CD4-positive, alpha-beta T cell treated with Interleukin-15 for 4 hours (primary cell): ENCODE data around the gene HSD17B4.
"Not testable (repeated sequence)": the region's sequence is repeated elsewhere in the genome, so short reads cannot be mapped to it uniquely, and the experiment has no call there.

Experiments
- DNase-seq: peaks from one replicate; pipeline ENCODE4 v3.0.0-alpha.2; 2020; ENCODE audit warnings: low spot score

Gene HSD17B4

GRCh38 chr5:119435436-119436132 lies 16.7 kb upstream of the HSD17B4 start:
- peak; percentile 71 for DNase-seq

DNA sequence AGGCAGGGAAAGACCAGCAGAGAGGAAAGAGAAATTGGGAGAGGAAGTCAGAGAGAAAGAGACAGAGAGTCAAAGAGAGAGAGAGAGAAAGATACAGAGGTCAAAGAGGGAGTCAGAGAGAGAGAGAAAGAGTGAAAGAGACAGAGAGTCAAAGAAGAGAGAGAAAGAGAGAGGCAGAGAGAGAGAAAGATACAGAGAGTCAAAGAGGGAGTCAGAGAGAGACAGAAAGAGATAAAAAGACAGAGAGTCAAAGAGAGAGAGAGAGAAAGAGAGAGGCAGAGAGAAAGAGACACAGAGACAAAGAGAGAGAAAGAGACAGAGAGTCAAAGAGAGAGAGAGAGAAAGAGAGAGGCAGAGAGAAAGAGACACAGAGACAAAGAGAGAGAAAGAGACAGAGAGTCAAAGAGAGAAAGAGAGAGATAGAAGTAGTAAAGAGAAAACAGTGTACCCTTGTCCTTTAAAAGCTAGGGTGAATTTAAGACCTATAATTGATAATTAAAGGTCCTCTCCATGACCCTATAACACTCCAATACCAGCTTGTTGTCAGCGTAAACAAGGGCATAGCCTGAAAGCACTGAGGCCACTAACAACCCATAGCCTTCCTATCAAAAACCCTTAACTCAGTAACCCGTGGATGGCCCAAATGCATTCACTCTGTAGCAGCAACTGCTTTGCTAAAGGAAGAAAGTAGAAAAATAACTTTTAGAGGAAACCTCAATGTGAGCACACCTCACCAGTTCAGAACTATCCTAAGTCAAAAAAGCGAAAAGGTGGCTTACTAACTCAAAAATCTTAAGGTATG lies 14.3 kb upstream of the HSD17B4 start:
- not testable (repeated sequence) for DNase-seq

- DNase-seq = not testable (repeated sequence)
Observed at GRCh38 chr5:119438587-119438917, 13.7 kb upstream of the HSD17B4 start.

GRCh38 chr5:119439140-119439631 lies 13.1 kb upstream of the HSD17B4 start:
- DNase-seq = peak; percentile 1

- not testable (repeated sequence) for DNase-seq
Observed at GRCh38 chr5:119439632-119440031, 12.7 kb upstream of the HSD17B4 start.

GRCh38 chr5:119444643-119445042 lies 7.7 kb upstream of the HSD17B4 start:
- not testable (repeated sequence) for DNase-seq

GRCh38 chr5:119445544-119445943 lies 6.8 kb upstream of the HSD17B4 start:
- no peak for DNase-seq

DNA sequence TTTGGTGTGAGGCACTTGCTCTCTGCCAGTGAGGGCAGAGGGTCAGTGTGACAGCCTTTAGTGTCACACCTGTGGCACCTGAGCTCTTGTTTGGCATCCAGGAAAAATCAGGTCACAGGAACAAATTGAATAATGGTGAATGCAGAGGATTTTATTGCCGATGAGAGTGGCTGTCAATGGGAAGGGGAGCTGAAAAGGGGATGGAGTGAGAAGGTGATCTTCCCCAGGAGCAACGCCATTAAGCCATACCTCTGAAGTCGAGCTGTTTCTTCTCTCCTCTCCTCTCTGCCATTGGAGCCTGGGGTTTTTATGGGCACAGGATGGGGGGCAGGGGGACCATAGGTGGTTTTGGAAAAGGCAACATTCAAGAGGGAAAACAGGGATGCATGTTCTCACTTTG lies 2.4 kb upstream of the HSD17B4 start:
- no peak for DNase-seq

DNA sequence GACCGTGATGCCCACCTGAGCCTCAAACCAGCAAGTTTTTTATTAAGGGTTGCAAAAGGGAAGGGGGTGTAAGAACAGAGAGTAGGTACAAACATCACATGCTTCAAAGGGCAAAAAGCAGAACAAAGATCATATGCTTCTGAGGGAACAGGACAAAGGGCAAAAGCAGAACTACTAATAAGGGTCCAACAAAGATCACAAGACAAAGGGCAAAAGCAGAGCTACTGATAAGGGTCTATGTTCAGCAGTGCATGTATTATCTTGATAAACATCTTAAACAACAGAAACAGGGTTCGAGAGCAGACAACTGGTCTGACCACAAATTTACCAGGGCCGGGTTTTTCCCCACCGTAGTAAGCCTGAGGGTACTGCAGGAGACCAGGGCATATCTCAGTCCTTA lies 1.7 kb upstream of the HSD17B4 start:
- not testable (repeated sequence) for DNase-seq

- DNase-seq = no peak
Observed at GRCh38 chr5:119451561-119451960, 736 bp upstream of the HSD17B4 start.

GRCh38 chr5:119452060-119452372 lies 281 bp upstream of the HSD17B4 start:
- no peak for DNase-seq

- no peak for DNase-seq
Observed at GRCh38 chr5:119453040-119453373, 710 bp downstream of the HSD17B4 start.

DNA sequence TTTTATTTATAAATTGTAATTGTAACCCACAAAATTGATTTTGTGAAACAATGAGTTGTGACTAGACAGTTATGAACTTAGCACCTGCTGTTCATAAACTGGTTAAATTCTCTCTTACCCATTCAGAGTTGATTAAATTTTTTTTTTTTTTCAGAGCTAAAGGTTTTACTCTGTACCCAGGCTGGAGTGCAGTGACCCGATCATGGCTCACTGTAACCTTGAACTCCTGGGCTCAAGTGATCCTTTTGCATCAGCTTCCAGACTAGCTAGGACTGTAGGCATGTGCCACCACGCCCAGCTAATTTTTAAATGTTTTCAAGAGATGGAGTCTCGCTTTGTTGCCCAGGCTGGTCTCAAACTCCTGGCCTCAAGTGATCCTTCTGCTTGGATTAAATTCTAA lies 1.9 kb downstream of the HSD17B4 start:
- no peak for DNase-seq

GRCh38 chr5:119458911-119459632 lies 6.8 kb downstream of the HSD17B4 start:
- DNase-seq = no peak

DNA sequence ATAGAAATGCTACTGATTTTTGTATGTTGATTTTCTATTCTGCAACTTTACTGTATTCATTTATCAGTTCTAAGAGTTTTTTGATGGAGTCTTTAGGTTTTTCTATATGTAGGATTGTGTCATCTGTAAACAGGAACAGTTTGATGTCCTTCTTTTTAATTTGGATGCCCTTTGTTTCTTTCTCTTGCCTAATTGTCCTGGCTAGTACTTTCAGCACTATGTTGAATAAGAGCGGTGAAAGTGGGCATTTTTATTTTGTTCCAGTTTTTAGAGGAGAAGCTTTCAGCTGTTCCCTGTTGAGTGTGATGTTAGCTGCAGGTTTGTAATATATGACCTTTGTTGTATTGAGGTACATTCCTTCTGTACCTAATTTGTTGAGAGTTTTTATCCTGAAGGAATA lies 13.3 kb downstream of the HSD17B4 start:
- DNase-seq = no peak

- no peak for DNase-seq
Observed at GRCh38 chr5:119468286-119468685, 16.0 kb downstream of the HSD17B4 start.

GRCh38 chr5:119470105-119470763 lies 17.9 kb downstream of the HSD17B4 start:
- no peak for DNase-seq

- no peak for DNase-seq
Observed at GRCh38 chr5:119470851-119471451, 18.7 kb downstream of the HSD17B4 start.

- DNase-seq = no peak
Observed at GRCh38 chr5:119473241-119473640, 20.9 kb downstream of the HSD17B4 start.

GRCh38 chr5:119476341-119476740 lies 24.0 kb downstream of the HSD17B4 start:
- DNase-seq = no peak

DNA sequence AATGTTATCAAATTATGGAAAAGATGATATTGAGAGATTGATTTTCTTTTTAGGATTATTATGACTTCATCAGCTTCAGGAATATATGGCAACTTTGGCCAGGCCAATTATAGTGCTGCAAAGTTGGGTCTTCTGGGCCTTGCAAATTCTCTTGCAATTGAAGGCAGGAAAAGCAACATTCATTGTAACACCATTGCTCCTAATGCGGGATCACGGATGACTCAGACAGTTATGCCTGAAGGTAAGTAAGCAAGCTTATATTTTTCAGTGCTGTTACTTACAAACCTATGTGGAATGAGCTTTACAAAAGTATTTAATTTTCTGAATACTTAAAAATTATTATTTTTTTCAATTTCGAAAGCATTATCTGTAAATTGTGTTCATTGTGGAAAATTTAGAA lies 26.5 kb downstream of the HSD17B4 start:
- DNase-seq = no peak

DNA sequence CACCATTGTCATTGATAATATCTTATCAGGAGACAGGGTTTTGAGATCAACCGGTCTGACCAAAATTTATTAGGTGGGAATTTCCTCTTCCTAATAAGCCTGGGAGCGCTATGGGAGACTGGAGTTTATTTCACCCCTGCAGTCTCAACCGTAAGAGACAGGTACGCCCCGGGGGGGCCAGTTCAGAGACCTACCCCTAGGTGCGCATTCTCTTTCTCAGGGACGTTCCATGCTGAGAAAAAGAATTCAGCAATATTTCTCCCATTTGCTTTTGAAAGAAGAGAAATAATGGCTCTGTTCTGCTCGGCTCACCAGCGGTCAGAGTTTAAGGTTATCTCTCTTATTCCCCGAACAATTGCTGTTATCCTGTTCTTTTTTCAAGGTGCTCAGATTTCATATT lies 28.3 kb downstream of the HSD17B4 start:
- not testable (repeated sequence) for DNase-seq
